Heart right ventricle (tissue), 16 donors: ENCODE results near the gene HBB. TPM values are rescaled to one million over a fixed set of nuclear protein-coding genes. Genes with fewer than 3 reads are reported as not detected.

Source experiments
- ATAC-seq, 8 donors: fragments of 200-7000 bp; cut with Tn5 transposase; one replicate each; pipeline ENCODE4 v1.9.1; 2020; ENCODE audit warnings: mild to moderate bottlenecking in 8 of 8, moderate library complexity in 8 of 8, moderate number of reproducible peaks in 1 of 8
- DNase-seq, 2 donors: peaks; one replicate each; pipeline ENCODE4 v3.0.0-alpha.2; 2020
- H3K27ac ChIP-seq, 10 donors: fragments of 200-600 bp; sonication (generic) in 2 of 10; one replicate each; pipeline versions ENCODE4 v1.5.0 to v1.8.0; 2020 to 2022; ENCODE audit warnings: mild to moderate bottlenecking in 3 of 10
- H3K27me3 ChIP-seq, 7 donors: fragments of 200-600 bp; one replicate each; pipeline ENCODE4 v1.8.0; 2021 to 2022; ENCODE audit warnings: mild to moderate bottlenecking in 2 of 7
- H3K36me3 ChIP-seq, 9 donors: fragments of 200-600 bp; sonication (generic) in 1 of 9; one replicate each; pipeline versions ENCODE4 v1.5.0 to v1.8.0; 2020 to 2022; ENCODE audit warnings: mild to moderate bottlenecking in 2 of 9
- H3K4me1 ChIP-seq, 9 donors: fragments of 200-600 bp; sonication (generic) in 1 of 9; one replicate each; pipeline versions ENCODE4 v1.5.0 to v1.8.0; 2020 to 2022; ENCODE audit warnings: mild to moderate bottlenecking in 4 of 9
- H3K4me3 ChIP-seq, 10 donors: fragments of 200-600 bp; sonication (generic) in 2 of 10; one replicate each; pipeline versions ENCODE4 v1.5.0 to v1.8.0; 2020 to 2022; ENCODE audit warnings: mild to moderate bottlenecking in 7 of 10, moderate library complexity in 2 of 10
- H3K9me3 ChIP-seq, 11 donors: fragments of 200-600 bp in 10 of 11; sonication (generic) in 2 of 11; one replicate each; pipeline versions ENCODE4 v1.5.0 to v1.8.0; 2013 to 2022; ENCODE audit warnings: mild to moderate bottlenecking in 2 of 11, control low read depth in 1 of 11, moderate library complexity in 1 of 11
- CTCF ChIP-seq, 9 donors: fragments of 200-600 bp; sonication (generic) in 2 of 9; IDR thresholded peaks; one replicate each; pipeline versions ENCODE4 v1.5.0 to v1.8.0; 2021 to 2022; ENCODE audit warnings: antibody characterized with exemption in 9 of 9, mild to moderate bottlenecking in 5 of 9, moderate library complexity in 1 of 9
- WGBS, 2 donors: extraction: QIAGEN DNeasy Blood & Tissue Kit; methylation state at CpG; one replicate each; pipeline ENCODE4 v1.1.7; 2013; ENCODE audit warnings: inconsistent platforms in 1 of 2; 5-methylcytosine and 5-hydroxymethylcytosine counted together
- intact Hi-C, 10 donors: fragments of 100-400 bp; cut with DNase I; formaldehyde crosslinking; loops; one replicate each; pipeline versions ENCODE4 v1.11.1 to v1.14.2; 2022
- polyA plus RNA-seq, 2 donors: library from polyadenylated mRNA; stranded (reverse); fragments of 200-250 nt; gene quantifications; one replicate each; pipeline ENCODE4 v1.2.3, GENCODE V29; 2013
- total RNA-seq, 10 donors: library from RNA; stranded (reverse); fragmentation: NEBNext Ultra II Directional in 3 of 10; extraction: Animal tissue kit (Norgen Biotek cat#: 25700) in 3 of 10; gene quantifications; one replicate each; pipeline versions ENCODE4 v1.2.1 to v1.2.4, GENCODE V29; 2021 to 2023
- donor health status: Arrhythmogenic right ventricular cardiomyopathy.
- donor health status: ischemic (EF 13 %, LVEDD 7.1; RV severe dilation, severe dysfunction).
- donor health status: healthy with polysubstance abuse.
- donor health status: DM: no; HTN: yes; CAD: no.
- donor health status: DM: no; HTN: no; CAD: no.
- donor health status: ischemic (EF 25% LVEDD 6.9; RV normal size, moderate dysfunction).
- donor health status: ischemic (EF 25% LVEDD 5.7; RV mildly dilated, moderate dysfunction).
- donor health status: healthy.
- donor health status: DM: yes; HTN: yes; CAD: no.
- donor health status: Ischemic cardiomyopathy.
- donor health status: ischemic (EF 35%, LVEDD 5.7; RV mildly dilated, moderate dysfunction).
- donor health status: nonischemic (EF 11% LVEDD 7.7; RV severe dilation, severe dysfunction).
- donor health status: DM: yes; HTN: yes; CAD: no.
- donor health status: PGD.
- donor health status: ischemic (EF 29% LVEDD 5.4; RV normal size, mild dysfunction).
- donor health status: nonischemic (EF 23%, LVEDD 6.1; RV moderate dilation, normal function).

Gene HBB
- total and polyA plus RNA-seq, 12 donors: 39.1 to 1,566 (median 273) TPM; not detected in 1

GRCh38 chr11:5269715-5270147, 42.9 kb upstream of the HBB start, which contains the start of gene HBE1:
Gene HBE1 (minus strand): TSS chr11:5269945. CDS start chr11:5269890, 55 bp downstream.
- no peak for DNase-seq
- 55 to 59% methylated on average over 4 of the region's 4 CpGs for WGBS, 2 donors
- Histone ChIP-seq H3K27me3 (no peaks in the 10 kb centered on the region), H3K4me1 (no peaks in the 10 kb centered on the region), H3K36me3 (no peaks in the 10 kb centered on the region), H3K4me3 (no peak within 1 kb of the TSS), H3K27ac (no peak within 1 kb of the TSS), H3K9me3 (no peaks in the 10 kb centered on the region)
- intact Hi-C loops: no loop called here
- TF ChIP-seq CTCF (IDR thresholded peaks at IDR 0.05): no peak
- ATAC-seq: no peak

- intact Hi-C loops: no loop called here
- Histone ChIP-seq H3K4me3 (no peak overlapping the region), H3K36me3 (no peaks in the 10 kb centered on the region), H3K27ac (no peak overlapping the region), H3K9me3 (peaks cover 0 to 4% (median 0%) of the 10 kb centered on the region in 11 donors), H3K4me1 (no peaks in the 10 kb centered on the region), H3K27me3 (no peaks in the 10 kb centered on the region)
- DNase-seq (no peak), ATAC-seq (no peak)
- no peak for TF ChIP-seq CTCF (IDR thresholded peaks at IDR 0.05)
- 59 to 63% methylated on average over 2 of the region's 2 CpGs for whole genome bisulfite sequencing, 2 donors
Observed at GRCh38 chr11:5267033-5267563, 40.2 kb upstream of the HBB start.

- no peak for TF ChIP-seq CTCF (IDR thresholded peaks at IDR 0.05)
- intact Hi-C loops: no loop called here
Observed at GRCh38 chr11:5266609-5267008, 39.7 kb upstream of the HBB start.

GRCh38 chr11:5265832-5266231, 39.0 kb upstream of the HBB start:
- H3K27me3 ChIP-seq: no peaks in the 10 kb centered on the region
- DNase-seq (no peak), ATAC-seq (no peak)
- H3K4me1 ChIP-seq: no peaks in the 10 kb centered on the region
- H3K4me3 ChIP-seq: no peak overlapping the region
- intact Hi-C loops: no loop called here
- WGBS, 2 donors: 41 to 59% methylated on average over 2 of the region's 2 CpGs
- TF ChIP-seq CTCF (IDR thresholded peaks at IDR 0.05): no peak
- no peak overlapping the region for H3K27ac ChIP-seq
- no peaks in the 10 kb centered on the region for H3K36me3 ChIP-seq
- H3K9me3 ChIP-seq: peaks cover 0 to 9% (median 0%) of the 10 kb centered on the region in 11 donors

More at GRCh38 chr11:5266609-5267008, 39.7 kb upstream of the HBB start:
- no peak for ATAC-seq
- Histone ChIP-seq H3K9me3 (peaks cover 0 to 8% (median 0%) of the 10 kb centered on the region in 11 donors), H3K36me3 (no peaks in the 10 kb centered on the region), H3K27me3 (no peaks in the 10 kb centered on the region), H3K4me3 (no peak overlapping the region), H3K4me1 (no peaks in the 10 kb centered on the region), H3K27ac (no peak overlapping the region)
- DNase-seq: no peak
